Tibial nerve (tissue), 4 donors: ENCODE measurements around the gene SOCS6.

Source experiments
- CTCF ChIP-seq, 5 experiments: fragments of 200-600 bp in 3 of 5; fragments of 450-650 bp in 2 of 5; sonication (generic) in 3 of 5; IDR thresholded peaks; one replicate each; pipeline ENCODE4 v1.5.1; 2016 to 2019; ENCODE audit warnings: antibody characterized with exemption in 5 of 5, mild to moderate bottlenecking in 3 of 5, moderate library complexity in 2 of 5
- EP300 ChIP-seq, 2 donors: sonication (generic); formaldehyde crosslinking; IDR thresholded peaks; one replicate each; pipeline ENCODE4 v1.6.1; 2017; ENCODE audit warnings: antibody characterized with exemption in 2 of 2, mild to moderate bottlenecking in 1 of 2
- POLR2A ChIP-seq, 2 donors: fragments of 450-650 bp; IDR thresholded peaks; one replicate each; pipeline ENCODE4 v1.6.1; 2017; ENCODE audit warnings: antibody characterized with exemption in 2 of 2, mild to moderate bottlenecking in 2 of 2, moderate library complexity in 2 of 2

DNA sequence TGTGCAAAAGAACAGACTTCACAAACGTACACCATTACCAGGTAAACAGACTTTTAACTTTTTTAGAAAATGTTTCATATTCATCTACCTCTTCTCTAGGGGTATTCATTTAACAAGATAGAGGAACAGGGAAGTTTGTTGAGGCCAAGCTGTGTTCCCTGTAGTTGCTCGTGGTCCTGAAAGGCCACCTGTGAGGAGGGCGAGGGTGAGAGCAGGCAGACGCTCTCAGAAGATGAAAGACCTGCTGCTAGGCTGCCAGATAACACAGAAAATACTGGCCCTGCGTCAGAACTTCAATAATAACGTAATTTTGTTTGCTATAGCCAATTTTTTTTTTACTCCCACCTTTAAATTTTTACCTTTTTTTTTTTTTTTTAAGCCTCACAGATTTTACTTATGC lies 42.0 kb downstream of the SOCS6 start:
- TF ChIP-seq CTCF (IDR thresholded peaks at IDR 0.05): no peak
- no peak for TF ChIP-seq POLR2A (IDR thresholded peaks at IDR 0.05)
- no peak for TF ChIP-seq EP300 (IDR thresholded peaks at IDR 0.05)
